GM10248 (cell line): ENCODE data around the gene AMPD3.

Experiments used
- CTCF ChIA-PET: fragments of 300-600 bp; sonication (Branson Sonifier 250); formaldehyde crosslinking; extraction: SDS; loops from one replicate; lab custom pipeline; 2021; ENCODE audit warnings: antibody characterized with exemption; lab: Yijun Ruan, JAX
- POLR2A ChIA-PET: fragments of 350-650 bp; sonication (Branson Sonifier 250); formaldehyde crosslinking; extraction: SDS; loops from one replicate; lab custom pipeline; 2020; ENCODE audit warnings: antibody characterized with exemption; lab: Yijun Ruan, JAX
- DNase-seq: peaks from one replicate; pipeline ENCODE4 v3.0.0; 2012; ENCODE audit errors: extremely low spot score
- TF ChIP-seq, protein P1 (sequence below): IDR thresholded peaks from 2 replicates; pipeline ENCODE4 v1.5.1; 2012; ENCODE audit warnings: mild to moderate bottlenecking, low read depth; ENCODE audit errors: extremely low read depth, missing control alignments, control extremely low read depth

The AMPD3 gene

DNA sequence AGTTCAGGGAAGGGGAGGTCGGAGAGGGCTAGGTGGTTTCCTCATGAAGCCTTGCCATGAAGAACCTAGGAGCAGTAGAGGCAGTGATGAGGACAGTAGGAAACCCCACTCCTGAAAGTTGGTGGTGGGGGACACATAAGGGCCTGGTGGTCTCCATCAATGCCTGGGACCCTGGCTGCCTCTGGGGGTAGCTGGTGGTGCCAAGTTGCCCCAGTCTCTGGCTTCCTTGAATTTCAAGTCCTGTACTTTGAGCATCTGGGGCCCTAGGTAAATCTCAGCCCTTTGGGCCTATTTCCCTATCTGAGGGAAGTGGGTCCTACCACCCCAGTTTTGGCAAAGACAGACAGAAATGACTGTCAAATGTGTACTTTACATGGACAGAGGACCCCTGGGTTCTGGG is 28.1 kb downstream of the AMPD3 start:
- CTCF ChIA-PET = interaction anchor here (0.8 to 1.0 kb wide), 3 partner anchors 18 to 77 kb away, joined by 3 to 4 read pairs (median 3); no protein-coding TSS in a partner anchor
- no peak for DNase-seq
- TF ChIP-seq, protein P1, sequence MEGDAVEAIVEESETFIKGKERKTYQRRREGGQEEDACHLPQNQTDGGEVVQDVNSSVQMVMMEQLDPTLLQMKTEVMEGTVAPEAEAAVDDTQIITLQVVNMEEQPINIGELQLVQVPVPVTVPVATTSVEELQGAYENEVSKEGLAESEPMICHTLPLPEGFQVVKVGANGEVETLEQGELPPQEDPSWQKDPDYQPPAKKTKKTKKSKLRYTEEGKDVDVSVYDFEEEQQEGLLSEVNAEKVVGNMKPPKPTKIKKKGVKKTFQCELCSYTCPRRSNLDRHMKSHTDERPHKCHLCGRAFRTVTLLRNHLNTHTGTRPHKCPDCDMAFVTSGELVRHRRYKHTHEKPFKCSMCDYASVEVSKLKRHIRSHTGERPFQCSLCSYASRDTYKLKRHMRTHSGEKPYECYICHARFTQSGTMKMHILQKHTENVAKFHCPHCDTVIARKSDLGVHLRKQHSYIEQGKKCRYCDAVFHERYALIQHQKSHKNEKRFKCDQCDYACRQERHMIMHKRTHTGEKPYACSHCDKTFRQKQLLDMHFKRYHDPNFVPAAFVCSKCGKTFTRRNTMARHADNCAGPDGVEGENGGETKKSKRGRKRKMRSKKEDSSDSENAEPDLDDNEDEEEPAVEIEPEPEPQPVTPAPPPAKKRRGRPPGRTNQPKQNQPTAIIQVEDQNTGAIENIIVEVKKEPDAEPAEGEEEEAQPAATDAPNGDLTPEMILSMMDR = no peak
- POLR2A ChIA-PET = interaction anchor here (0.6 kb wide), 1 partner anchor 51 kb away, joined by 3 read pairs; no protein-coding TSS in a partner anchor

GRCh38 chr11:10483584-10483983 is 28.5 kb downstream of the AMPD3 start:
- TF ChIP-seq, protein P1 = no peak
- ChIA-PET POLR2A (interaction anchor here (0.6 kb wide), 1 partner anchor 51 kb away, joined by 3 read pairs; no protein-coding TSS in a partner anchor), CTCF (interaction anchor here (0.8 to 1.0 kb wide), 3 partner anchors 18 to 77 kb away, joined by 3 to 4 read pairs (median 3); no protein-coding TSS in a partner anchor)
- no peak for DNase-seq

GRCh38 chr11:10484461-10485180 is 29.6 kb downstream of the AMPD3 start:
- ChIA-PET CTCF (no interaction called here), POLR2A (no interaction called here)
- no peak for DNase-seq
- TF ChIP-seq, protein P1 = no peak

GRCh38 chr11:10485646-10486045 is 30.6 kb downstream of the AMPD3 start:
- ChIA-PET CTCF (no interaction called here), POLR2A (no interaction called here)
- TF ChIP-seq, protein P1 = no peak
- no peak for DNase-seq

GRCh38 chr11:10486161-10486840 is 31.2 kb downstream of the AMPD3 start:
- ChIA-PET POLR2A (no interaction called here), CTCF (no interaction called here)
- no peak for DNase-seq
- TF ChIP-seq, protein P1 = no peak

- TF ChIP-seq, protein P1 = no peak
- DNase-seq = no peak
- CTCF ChIA-PET = interaction anchor here (1.4 to 2.3 kb wide), 2 partner anchors 54 to 166 kb away, joined by 4 to 7 read pairs; partner anchors contain the start of gene RNF141
- POLR2A ChIA-PET = no interaction called here
Observed at GRCh38 chr11:10487002-10487647, 32.1 kb downstream of the AMPD3 start.
